ENCODE data around the gene NR2C1.
"Not testable (repeated sequence)": the region's sequence is repeated elsewhere in the genome, so short reads cannot be mapped to it uniquely, and the experiment has no call there.

The NR2C1 gene

GRCh38 chr12:95072900-95073697, at the start of gene NR2C1:
NR2C1 (minus strand) TSS chr12:95073618; CDS start chr12:95067384, 6,234 bp downstream.
- peak; percentile 96 for DNase-seq

- DNase-seq, result no peak
Observed at GRCh38 chr12:95118788-95119179, 45.4 kb upstream of the NR2C1 start.

DNA sequence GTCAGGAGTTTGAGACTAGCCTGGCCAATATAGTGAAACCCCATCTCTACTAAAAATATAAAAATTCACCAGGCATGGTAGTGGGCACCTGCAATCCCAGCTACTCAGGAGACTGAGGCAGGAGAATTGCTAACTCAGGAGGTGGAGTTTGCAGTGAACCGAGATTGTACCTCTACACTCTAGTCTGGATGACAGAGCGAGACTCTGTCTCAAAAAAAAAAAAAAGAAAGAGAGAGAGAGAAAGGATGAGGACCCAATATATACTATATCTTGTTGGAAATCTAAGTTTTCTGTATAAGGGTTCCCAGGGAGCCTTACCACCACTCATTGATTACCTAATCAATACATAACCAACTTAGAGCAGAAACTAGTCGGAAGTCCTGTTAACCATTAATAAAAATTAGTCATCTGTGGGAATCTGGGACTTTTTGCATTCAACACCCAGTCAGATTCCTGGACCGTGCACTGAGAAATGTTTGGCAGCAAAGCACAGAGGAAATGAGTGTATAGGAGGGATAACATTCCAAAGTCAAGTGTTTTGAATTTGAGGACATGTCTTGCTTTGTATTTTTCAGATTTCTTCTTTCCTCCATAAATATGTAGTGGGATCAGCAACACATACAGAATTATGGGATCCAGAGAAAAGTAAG, 44.8 kb upstream of the NR2C1 start:
- DNase-seq, result no peak

DNA sequence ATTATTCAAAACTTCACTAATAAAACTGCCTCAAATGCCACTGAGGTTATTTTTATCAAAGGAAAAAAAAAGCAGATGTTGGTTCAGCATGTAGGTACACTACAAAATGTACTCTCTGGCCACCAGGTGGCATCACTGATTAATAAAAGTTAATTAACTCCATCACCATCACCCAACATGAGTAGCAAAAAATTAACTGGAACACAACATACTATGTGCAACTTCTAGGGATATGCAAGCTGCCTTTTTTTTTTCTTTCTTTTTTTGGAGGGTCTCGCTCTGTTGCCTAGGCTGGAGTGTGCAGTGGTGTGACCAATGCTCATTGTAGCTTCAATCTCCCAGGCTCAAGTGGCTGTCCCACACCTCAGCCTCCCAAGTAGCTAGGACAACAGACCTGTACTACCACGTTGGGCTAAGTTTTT, 43.8 kb upstream of the NR2C1 start:
- peak; percentile 75 for DNase-seq

- no peak for DNase-seq
Observed at GRCh38 chr12:95116773-95117172, 43.4 kb upstream of the NR2C1 start.

DNA sequence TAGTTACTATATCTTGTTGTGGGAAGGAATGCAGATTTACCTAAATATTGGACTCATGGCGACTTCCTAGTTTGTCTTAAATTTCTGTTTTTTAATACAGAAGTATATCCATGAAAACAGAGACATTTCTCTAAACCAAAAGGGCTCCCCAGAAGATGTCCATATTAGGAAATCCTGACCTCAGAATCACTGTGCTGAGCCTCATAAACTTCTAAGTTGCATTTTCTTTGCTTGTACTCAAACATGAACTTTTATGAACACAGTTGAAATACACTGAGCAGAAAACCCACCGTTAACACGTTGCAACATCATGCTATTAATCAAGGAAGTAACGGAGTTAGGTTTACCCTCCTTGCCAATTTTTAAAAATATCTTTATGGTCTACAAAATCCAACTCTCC, 42.9 kb upstream of the NR2C1 start:
- no peak for DNase-seq

- DNase-seq, result no peak
Observed at GRCh38 chr12:95115641-95116040, 42.2 kb upstream of the NR2C1 start.

DNA sequence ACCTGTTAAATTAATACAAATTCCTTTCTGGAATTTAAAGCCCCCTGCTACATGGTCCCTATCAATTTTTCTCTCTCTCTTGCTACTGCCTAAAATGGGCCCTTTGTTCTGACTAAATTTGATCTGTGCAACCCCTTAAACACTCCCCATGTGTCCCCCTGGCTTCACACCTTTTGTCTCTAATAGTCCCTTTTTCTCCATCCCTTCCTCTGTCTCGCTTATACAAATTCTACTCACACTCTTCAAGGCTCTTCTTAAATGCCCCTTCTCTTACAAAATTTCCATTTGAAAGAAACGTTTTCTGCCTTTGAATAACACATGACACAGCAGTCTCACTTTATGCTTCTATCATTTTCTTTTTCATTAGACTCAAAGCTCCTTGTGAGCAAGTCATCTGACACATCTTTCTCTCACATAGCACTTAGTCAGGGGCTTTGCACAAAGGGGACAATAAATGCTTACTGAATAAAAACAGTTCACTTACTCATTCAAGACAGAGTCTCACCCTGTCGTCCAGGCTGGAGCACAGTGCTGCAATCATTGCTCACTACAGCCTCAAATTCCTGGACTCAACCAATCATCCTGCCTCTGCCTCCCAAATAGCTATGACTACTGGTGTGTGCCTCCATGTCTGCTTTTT, 41.5 kb upstream of the NR2C1 start:
- no peak for DNase-seq

DNA sequence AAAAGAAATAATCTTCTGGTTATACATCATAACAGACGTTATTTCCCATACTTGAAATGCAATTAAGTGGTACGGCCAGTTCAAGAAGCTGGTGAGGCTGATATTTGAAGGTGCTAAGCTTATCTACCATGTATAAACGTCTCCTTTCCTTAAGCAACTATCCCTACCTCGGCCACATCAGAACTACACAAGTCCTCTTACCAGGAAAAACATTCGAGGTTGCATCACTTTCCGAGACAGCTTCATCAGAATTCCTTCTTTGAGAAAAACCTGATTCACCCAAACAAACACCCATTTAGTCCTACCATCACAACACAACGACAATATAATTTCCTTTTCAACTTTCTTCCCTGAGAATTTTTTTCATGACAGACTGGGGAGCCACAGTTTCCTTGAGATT, 33.9 kb upstream of the NR2C1 start:
- no peak for DNase-seq

GRCh38 chr12:95105540-95105939, 32.1 kb upstream of the NR2C1 start:
- no peak for DNase-seq

- DNase-seq, result no peak
Observed at GRCh38 chr12:95104919-95105452, 31.6 kb upstream of the NR2C1 start.

DNA sequence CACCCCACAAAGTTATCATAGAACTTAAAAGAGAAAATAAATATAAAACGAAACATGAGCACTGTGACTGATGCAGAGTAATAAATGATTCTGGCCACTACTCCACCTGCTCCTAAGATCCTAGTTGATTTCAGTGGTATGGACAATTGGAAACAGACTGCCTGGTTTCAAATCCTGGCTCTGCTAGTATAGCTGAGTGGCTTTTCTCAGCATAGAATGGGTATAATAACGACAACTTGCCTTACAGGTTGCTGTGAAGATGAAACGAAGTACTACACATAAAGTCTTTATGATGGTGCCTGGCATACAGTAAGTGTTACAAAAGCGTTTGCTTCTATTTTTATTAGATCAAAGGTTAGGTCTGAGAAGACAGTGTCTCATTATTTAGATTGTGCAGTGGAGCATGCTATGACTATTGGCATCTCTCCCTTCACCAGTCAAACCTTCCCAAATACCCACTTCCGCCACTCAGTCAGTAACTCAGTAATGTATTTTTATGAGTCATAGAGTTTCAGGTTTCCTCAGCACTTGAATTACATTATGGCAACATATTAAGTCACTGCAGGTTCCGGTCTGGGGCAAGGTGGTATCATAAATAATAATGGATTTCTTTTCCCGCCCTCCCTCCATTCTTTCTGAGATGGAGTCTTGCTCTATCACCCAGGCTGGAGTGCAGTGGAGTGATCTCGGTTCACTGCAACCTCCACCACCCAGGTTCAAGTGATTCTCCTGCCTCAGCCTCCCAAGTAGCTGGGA, 29.7 kb upstream of the NR2C1 start:
- DNase-seq, result peak; percentile 67

DNA sequence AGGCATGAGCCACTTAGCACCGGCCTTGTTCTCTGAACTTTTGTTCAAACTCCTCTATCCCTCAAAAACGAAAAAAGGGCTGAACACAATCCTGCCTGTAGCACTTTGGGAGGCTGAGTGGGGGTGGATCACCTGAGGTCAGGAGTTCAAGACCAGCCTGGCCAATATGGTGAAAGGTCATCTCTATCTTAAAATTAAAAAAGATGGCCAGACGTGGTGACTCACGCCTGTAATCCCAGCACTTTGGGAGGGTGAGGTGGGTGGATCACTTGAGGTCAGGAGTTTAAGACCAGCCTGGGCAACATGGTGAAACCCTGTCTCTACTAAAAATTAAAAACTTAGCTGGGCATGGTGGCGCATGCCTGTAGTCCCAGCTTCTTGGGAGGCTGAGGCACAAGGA, 28.5 kb upstream of the NR2C1 start:
- not testable (repeated sequence) for DNase-seq

GRCh38 chr12:95100264-95101190, 27.1 kb upstream of the NR2C1 start:
- no peak for DNase-seq

DNA sequence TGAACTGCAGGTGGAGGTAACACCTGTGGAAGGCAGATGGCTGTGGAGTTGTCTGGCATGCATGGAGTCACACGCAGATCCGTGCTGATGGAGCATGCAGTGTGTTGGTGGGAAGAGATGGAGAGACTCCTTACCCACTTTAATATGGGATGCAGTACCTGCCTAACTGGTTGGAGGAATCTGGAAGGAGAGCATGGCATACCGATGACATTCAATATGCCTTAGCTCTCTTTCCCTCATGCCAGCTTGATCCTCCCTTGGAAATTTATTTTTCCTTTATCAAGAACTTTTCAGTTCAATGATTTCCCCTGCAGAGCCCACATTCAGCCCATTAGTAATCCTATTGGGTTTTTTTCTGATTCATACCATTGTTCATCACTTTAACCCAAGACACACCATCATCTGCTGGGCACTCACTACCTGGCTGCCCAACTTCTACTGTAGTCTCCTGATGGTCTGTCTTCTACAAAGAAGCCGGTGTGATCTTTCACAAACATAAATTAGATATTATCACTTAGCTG, 25.9 kb upstream of the NR2C1 start:
- no peak for DNase-seq

GRCh38 chr12:95096852-95097251, 23.4 kb upstream of the NR2C1 start:
- DNase-seq, result no peak

- no peak for DNase-seq
Observed at GRCh38 chr12:95096378-95096777, 23.0 kb upstream of the NR2C1 start.

DNA sequence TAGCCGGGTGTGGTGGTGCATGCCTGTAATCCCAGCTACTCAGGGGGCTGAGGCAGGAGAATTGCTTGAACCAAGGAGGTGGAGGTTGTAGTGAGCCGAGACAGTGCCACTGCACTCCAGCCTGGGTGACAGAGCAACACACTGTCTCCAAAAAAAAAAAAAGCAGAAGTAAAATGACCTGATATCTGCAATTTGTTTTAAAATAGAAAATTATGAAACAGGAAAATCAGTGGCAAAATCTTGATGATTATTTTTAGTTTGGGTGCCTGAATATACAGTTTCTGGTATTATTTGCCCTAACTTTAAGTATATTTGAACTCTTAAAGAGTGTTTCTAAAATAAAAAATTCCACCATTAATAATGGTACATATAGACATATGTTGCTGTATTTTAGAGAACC, 22.4 kb upstream of the NR2C1 start:
- not testable (repeated sequence) for DNase-seq

DNA sequence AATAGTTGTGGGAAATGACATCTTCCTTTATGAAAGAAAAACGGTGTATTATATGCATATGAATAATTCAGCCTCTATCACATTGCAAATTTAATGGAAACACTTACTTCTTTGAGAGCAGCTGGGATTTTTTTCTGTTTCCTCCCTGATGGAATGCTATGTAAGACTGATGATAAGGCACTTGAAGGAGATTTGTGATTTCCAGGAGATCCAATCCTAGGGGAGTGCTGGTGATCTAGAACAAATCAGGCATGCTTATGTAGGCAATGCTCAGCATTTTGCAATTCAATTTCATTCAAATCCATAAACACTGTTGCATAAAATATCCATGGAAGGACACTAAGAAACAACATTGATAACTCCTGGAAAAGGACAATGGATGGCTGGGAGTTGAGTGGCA, 16.0 kb upstream of the NR2C1 start:
- DNase-seq, result no peak

DNA sequence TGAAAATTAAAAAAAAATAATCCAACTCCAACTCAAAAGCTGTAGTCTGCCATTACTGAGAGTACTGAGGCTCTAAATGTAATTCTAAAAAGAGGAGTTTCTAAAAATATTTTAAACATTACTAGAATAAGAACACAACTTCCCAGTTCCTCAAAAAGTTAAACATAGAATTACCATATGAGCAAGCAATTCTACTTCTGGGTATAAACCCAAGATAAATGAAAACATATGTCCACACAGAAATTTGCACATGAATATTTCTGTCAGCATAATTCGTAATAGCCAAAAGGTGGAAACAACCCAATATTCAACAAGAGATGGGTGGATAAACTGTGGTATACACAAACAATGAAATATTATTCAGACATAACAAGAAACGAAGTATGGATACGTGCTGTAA, 15.0 kb upstream of the NR2C1 start:
- DNase-seq, result no peak

DNA sequence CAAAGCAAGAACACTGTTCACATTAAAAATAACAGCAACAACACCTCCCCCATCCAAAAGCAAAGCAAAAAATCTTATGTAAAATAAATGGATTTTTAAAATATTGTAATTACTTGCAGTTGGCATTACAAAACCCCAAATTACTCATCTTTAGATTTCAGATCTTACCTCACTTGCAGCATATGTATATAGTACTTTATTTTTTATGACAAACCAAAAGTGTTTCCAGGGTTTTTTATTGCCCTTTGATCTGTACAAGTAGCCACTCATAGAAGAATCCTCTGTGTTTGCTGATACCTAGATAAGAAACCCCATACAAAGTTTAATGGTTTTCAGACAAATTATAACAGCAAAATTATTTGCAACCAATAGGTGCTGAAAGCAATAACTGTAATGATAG, 12.2 kb upstream of the NR2C1 start:
- DNase-seq, result no peak

- DNase-seq, result no peak
Observed at GRCh38 chr12:95083938-95084337, 10.5 kb upstream of the NR2C1 start.
